HUDEP-2 (cell line): ENCODE results near the gene FGA.

Source experiments
- DNase-seq, 76 experiments: peaks; one replicate each; lab custom pipeline; 2025; ENCODE audit not compliant: unreplicated experiment in 76 of 76; lab: John Stamatoyannopoulos, UW

Gene FGA

GRCh38 chr4:154545689-154546088 is 44.9 kb downstream of the FGA start:
- no peak for DNase-seq

- no peak for DNase-seq
Observed at GRCh38 chr4:154542271-154542879, 48.2 kb downstream of the FGA start.
